ENCODE data around the gene C19orf85.

The C19orf85 gene

GRCh38 chr19:55437410-55437809 is 27.1 kb downstream of the C19orf85 start:
- Histone ChIP-seq H3K27ac (no peak overlapping the region), H3K4me3 (ENCODE audit: low read depth, low read length) (no peak overlapping the region), H3K36me3 (replicated peaks) (no peaks in the 10 kb centered on the region), H3K27me3 (replicated peaks) (peaks cover 36% of the 10 kb centered on the region)
- TF ChIP-seq CTCF (IDR thresholded peaks at IDR 0.05; ENCODE audit: low read depth, low read length, missing control alignments), result no peak
- peak; percentile 56 for DNase-seq
- in situ Hi-C loops (cut with HindIII; ENCODE audit: low pct_ligation_motif_present, low sequenced_read_pairs), result no loop called here

- DNase-seq, result no peak
- in situ Hi-C loops (cut with HindIII; ENCODE audit: low pct_ligation_motif_present, low sequenced_read_pairs), result no loop called here
- no peak overlapping the region for H3K4me3 ChIP-seq (ENCODE audit: low read depth, low read length)
- no peak for TF ChIP-seq CTCF (IDR thresholded peaks at IDR 0.05; ENCODE audit: low read depth, low read length, missing control alignments)
- H3K27me3 ChIP-seq (replicated peaks), result peaks cover 34% of the 10 kb centered on the region
- H3K36me3 ChIP-seq (replicated peaks), result no peaks in the 10 kb centered on the region
- H3K27ac ChIP-seq, result no peak overlapping the region
These were observed 27.7 kb downstream of the C19orf85 start for GRCh38 chr19:55436847-55437246.

GRCh38 chr19:55435020-55435419 is 29.5 kb downstream of the C19orf85 start:
- Histone ChIP-seq H3K27ac (no peak overlapping the region), H3K4me3 (ENCODE audit: low read depth, low read length) (no peak overlapping the region), H3K27me3 (replicated peaks) (peaks cover 17% of the 10 kb centered on the region), H3K36me3 (replicated peaks) (no peaks in the 10 kb centered on the region)
- no peak for TF ChIP-seq CTCF (IDR thresholded peaks at IDR 0.05; ENCODE audit: low read depth, low read length, missing control alignments)
- no peak for DNase-seq
- in situ Hi-C loops (cut with HindIII; ENCODE audit: low pct_ligation_motif_present, low sequenced_read_pairs), result no loop called here

GRCh38 chr19:55434356-55434919 is 30.1 kb downstream of the C19orf85 start:
- DNase-seq, result no peak
- Histone ChIP-seq H3K36me3 (replicated peaks) (no peaks in the 10 kb centered on the region), H3K27me3 (replicated peaks) (peaks cover 17% of the 10 kb centered on the region), H3K27ac (no peak overlapping the region), H3K4me3 (ENCODE audit: low read depth, low read length) (no peak overlapping the region)
- in situ Hi-C loops (cut with HindIII; ENCODE audit: low pct_ligation_motif_present, low sequenced_read_pairs), result no loop called here
- no peak for TF ChIP-seq CTCF (IDR thresholded peaks at IDR 0.05; ENCODE audit: low read depth, low read length, missing control alignments)

- in situ Hi-C loops (cut with HindIII; ENCODE audit: low pct_ligation_motif_present, low sequenced_read_pairs), result no loop called here
- H3K4me3 ChIP-seq (ENCODE audit: low read depth, low read length), result no peak overlapping the region
- H3K27me3 ChIP-seq (replicated peaks), result peaks cover 12% of the 10 kb centered on the region
- no peak for TF ChIP-seq CTCF (IDR thresholded peaks at IDR 0.05; ENCODE audit: low read depth, low read length, missing control alignments)
- no peaks in the 10 kb centered on the region for H3K36me3 ChIP-seq (replicated peaks)
- no peak for DNase-seq
- H3K27ac ChIP-seq, result no peak overlapping the region
These were observed 31.3 kb downstream of the C19orf85 start for GRCh38 chr19:55433292-55433691.
